Lung (tissue), 12 donors: ENCODE measurements around the gene FAM120A. TPM values are rescaled to one million over a fixed set of nuclear protein-coding genes. Genes with fewer than 3 reads are reported as not detected.

Experiments
- ATAC-seq: fragments of 200-7000 bp; cut with Tn5 transposase; one replicate; pipeline ENCODE4 v1.9.1; 2020; ENCODE audit warnings: moderate number of reproducible peaks; ENCODE audit not compliant: insufficient read depth, low FRiP score
- DNase-seq, 3 donors: peaks; one replicate each; pipeline ENCODE4 v3.0.0-alpha.2; 2013 to 2017
- H3K27ac ChIP-seq, 2 donors: one replicate each; pipeline ENCODE4 v1.5.1; 2013; ENCODE audit warnings: mild to moderate bottlenecking in 2 of 2, moderate library complexity in 2 of 2, control low read depth in 1 of 2, inconsistent platforms in 1 of 2, low read depth in 1 of 2, low read length in 1 of 2
- H3K27me3 ChIP-seq, 3 donors: one replicate each; pipeline ENCODE4 v1.5.1; 2013; ENCODE audit warnings: low read length in 2 of 3; ENCODE audit not compliant: control insufficient read depth in 3 of 3, insufficient read depth in 3 of 3
- H3K36me3 ChIP-seq, 4 donors: one replicate each; pipeline ENCODE4 v1.5.1; 2013; ENCODE audit warnings: low read length in 4 of 4, mild to moderate bottlenecking in 1 of 4, moderate library complexity in 1 of 4; ENCODE audit not compliant: control insufficient read depth in 4 of 4, insufficient read depth in 4 of 4
- H3K4me1 ChIP-seq, 5 donors: one replicate each; pipeline ENCODE4 v1.5.1; 2013; ENCODE audit warnings: low read length in 5 of 5, mild to moderate bottlenecking in 2 of 5, moderate library complexity in 1 of 5; ENCODE audit not compliant: control insufficient read depth in 5 of 5, insufficient read depth in 5 of 5
- H3K4me3 ChIP-seq: one replicate; pipeline ENCODE4 v1.5.1; 2013; ENCODE audit warnings: mild to moderate bottlenecking, control low read depth, moderate library complexity
- H3K9ac ChIP-seq, 2 donors: one replicate each; pipeline ENCODE4 v1.5.1; 2013; ENCODE audit warnings: low read length in 2 of 2, control low read depth in 1 of 2; ENCODE audit not compliant: insufficient read depth in 1 of 2
- H3K9me3 ChIP-seq, 4 donors: one replicate each; pipeline ENCODE4 v1.5.1; 2013; ENCODE audit warnings: low read length in 3 of 4, mild to moderate bottlenecking in 1 of 4, moderate library complexity in 1 of 4; ENCODE audit not compliant: control insufficient read depth in 4 of 4, insufficient read depth in 3 of 4
- CTCF ChIP-seq: IDR thresholded peaks from 2 replicates; pipeline ENCODE4 v1.5.1; 2012; ENCODE audit warnings: mild to moderate bottlenecking; ENCODE audit errors: control extremely low read depth, extremely low read depth
- WGBS, 2 donors: extraction: QIAGEN DNeasy Blood & Tissue Kit; methylation state at CpG; one replicate each; pipeline ENCODE4 v1.1.7; 2013; 5-methylcytosine and 5-hydroxymethylcytosine counted together
- polyA plus RNA-seq, 2 donors: library from polyadenylated mRNA; stranded (reverse); fragments of 200-250 nt; gene quantifications; one replicate each; pipeline ENCODE4 v1.2.1, GENCODE V29; 2013
- total RNA-seq, 2 donors: library from RNA; depleted of rRNA in 1 of 2; stranded (reverse); fragments of >200 nt in 1 of 2; gene quantifications; one replicate each; pipeline ENCODE4 v1.2.1, GENCODE V29; 2014 to 2021
- donor health status: control.
- donor health status: control.
- donor health status: Bipolar disorder and iron deficiency.
- donor health status: healthy.
- donor health status: DM: yes; HTN: yes; CAD: no.

Gene FAM120A
- total and polyA plus RNA-seq, 4 donors = 44.9 to 134 (median 91.2) TPM

- Histone ChIP-seq H3K36me3 (peaks cover 5 to 19% (median 13%) of the 10 kb centered on the region in 4 donors), H3K9me3 (no peaks in the 10 kb centered on the region), H3K4me1 (peaks cover 0 to 19% (median 10%) of the 10 kb centered on the region in 5 donors), H3K27ac (peak overlapping the region; percentile 97 to 99), H3K9ac (peak overlapping the region; percentile 55 to 78), H3K27me3 (no peaks in the 10 kb centered on the region), H3K4me3 (peak overlapping the region; percentile 90)
- no peak for ATAC-seq
- DNase-seq = peak; percentile 28 to 59 (median 35)
- 0 to 1% methylated on average over 47 to 92 of the region's 92 CpGs for WGBS, 2 donors
- TF ChIP-seq CTCF = no peak
Observed at GRCh38 chr9:93451849-93452709, 594 bp downstream of the FAM120A start.

- H3K4me1 ChIP-seq = peaks cover 0 to 19% (median 10%) of the 10 kb centered on the region in 5 donors
- no peak for TF ChIP-seq CTCF
- H3K27ac ChIP-seq = peak overlapping the region; percentile 97 to 99
- no peaks in the 10 kb centered on the region for H3K27me3 ChIP-seq
- ATAC-seq (no peak), DNase-seq (no peak)
- H3K9ac ChIP-seq = peak overlapping the region; percentile 55 to 78
- no peaks in the 10 kb centered on the region for H3K9me3 ChIP-seq
- peaks cover 4 to 13% (median 7%) of the 10 kb centered on the region in 4 donors for H3K36me3 ChIP-seq
- peak overlapping the region; percentile 90 for H3K4me3 ChIP-seq
- 1% methylated on average over 10 of the region's 10 CpGs for WGBS, 2 donors
Observed at GRCh38 chr9:93452710-93453046, 1.2 kb downstream of the FAM120A start.

- Histone ChIP-seq H3K9ac (peak within 1 kb of the TSS; percentile 55 to 78), H3K9me3 (no peaks in the 10 kb centered on the region), H3K4me3 (peak within 1 kb of the TSS; percentile 90), H3K36me3 (peaks cover under 1 to 7% (median under 1%) of the 10 kb centered on the region in 4 donors), H3K4me1 (peaks cover 0 to 19% (median 12%) of the 10 kb centered on the region in 5 donors), H3K27me3 (no peaks in the 10 kb centered on the region), H3K27ac (peak within 1 kb of the TSS; percentile 97 to 99)
- peak; percentile 91 to 97 (median 96) for DNase-seq
- ATAC-seq = peak; percentile 78
- no peak for TF ChIP-seq CTCF
- 0% methylated on average over 34 of the region's 34 CpGs for WGBS, 2 donors
Observed at GRCh38 chr9:93453047-93453914, 1.8 kb downstream of the FAM120A start, which contains the start of gene FAM120AOS. Gene FAM120AOS (minus strand): TSS chr9:93453581. CDS start chr9:93452709, 872 bp downstream.
